B cell (primary cell): ENCODE data around the gene SLC5A2.

Experiments
- EZH2 ChIP-seq: IDR thresholded peaks from 2 replicates; pipeline ENCODE4 v1.6.1; 2012; ENCODE audit warnings: borderline replicate concordance, low read depth, mild to moderate bottlenecking, moderate library complexity, low read length; ENCODE audit not compliant: insufficient read depth, poor library complexity, severe bottlenecking
- TF ChIP-seq, protein P1 (sequence below): fragments of 200-600 bp; IDR thresholded peaks from one replicate; pipeline ENCODE4 v1.8.0; 2022; ENCODE audit warnings: antibody characterized with exemption, mild to moderate bottlenecking

DNA sequence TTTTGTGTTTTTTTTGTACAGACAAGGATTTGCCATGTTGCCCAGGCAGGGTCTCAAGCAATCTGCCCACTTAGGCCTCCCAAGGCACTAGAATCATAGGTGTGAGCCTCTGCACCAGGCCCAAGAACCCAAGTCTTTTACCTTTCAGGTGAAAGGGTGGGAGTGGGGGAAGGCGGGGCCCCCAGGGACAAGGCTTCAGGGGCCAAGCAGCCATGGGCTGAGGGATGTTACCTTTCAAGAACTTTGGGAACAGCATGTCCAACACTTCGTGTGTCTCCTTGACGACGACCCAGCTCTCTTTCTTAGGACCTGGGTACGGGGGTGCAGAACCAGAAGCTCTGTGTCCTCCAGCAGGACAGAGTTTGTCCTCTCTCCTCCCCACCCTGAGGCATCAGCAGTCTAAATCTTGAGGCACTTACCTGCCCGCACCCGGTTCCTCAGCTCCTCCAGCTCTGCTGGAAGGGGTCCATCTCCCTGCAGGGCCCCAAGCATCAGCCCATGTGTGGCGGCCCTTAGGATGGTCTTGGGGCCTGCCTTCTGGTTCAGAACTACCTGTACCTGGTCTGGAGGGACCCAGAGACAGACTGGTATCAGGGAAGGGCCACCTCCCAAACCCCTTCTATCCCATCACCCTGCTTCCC, 9.0 kb downstream of the SLC5A2 start:
- TF ChIP-seq, protein P1, sequence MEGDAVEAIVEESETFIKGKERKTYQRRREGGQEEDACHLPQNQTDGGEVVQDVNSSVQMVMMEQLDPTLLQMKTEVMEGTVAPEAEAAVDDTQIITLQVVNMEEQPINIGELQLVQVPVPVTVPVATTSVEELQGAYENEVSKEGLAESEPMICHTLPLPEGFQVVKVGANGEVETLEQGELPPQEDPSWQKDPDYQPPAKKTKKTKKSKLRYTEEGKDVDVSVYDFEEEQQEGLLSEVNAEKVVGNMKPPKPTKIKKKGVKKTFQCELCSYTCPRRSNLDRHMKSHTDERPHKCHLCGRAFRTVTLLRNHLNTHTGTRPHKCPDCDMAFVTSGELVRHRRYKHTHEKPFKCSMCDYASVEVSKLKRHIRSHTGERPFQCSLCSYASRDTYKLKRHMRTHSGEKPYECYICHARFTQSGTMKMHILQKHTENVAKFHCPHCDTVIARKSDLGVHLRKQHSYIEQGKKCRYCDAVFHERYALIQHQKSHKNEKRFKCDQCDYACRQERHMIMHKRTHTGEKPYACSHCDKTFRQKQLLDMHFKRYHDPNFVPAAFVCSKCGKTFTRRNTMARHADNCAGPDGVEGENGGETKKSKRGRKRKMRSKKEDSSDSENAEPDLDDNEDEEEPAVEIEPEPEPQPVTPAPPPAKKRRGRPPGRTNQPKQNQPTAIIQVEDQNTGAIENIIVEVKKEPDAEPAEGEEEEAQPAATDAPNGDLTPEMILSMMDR = no peak
- TF ChIP-seq EZH2 = no peak
